ENCODE results near the gene FOXF2. TPM values are rescaled to one million over a fixed set of nuclear protein-coding genes. Genes with fewer than 3 reads are reported as not detected.

FOXF2 gene
- total RNA-seq, 4 donors from 2014 or later: 0.34 to 12.4 (median 4.0) TPM

DNA sequence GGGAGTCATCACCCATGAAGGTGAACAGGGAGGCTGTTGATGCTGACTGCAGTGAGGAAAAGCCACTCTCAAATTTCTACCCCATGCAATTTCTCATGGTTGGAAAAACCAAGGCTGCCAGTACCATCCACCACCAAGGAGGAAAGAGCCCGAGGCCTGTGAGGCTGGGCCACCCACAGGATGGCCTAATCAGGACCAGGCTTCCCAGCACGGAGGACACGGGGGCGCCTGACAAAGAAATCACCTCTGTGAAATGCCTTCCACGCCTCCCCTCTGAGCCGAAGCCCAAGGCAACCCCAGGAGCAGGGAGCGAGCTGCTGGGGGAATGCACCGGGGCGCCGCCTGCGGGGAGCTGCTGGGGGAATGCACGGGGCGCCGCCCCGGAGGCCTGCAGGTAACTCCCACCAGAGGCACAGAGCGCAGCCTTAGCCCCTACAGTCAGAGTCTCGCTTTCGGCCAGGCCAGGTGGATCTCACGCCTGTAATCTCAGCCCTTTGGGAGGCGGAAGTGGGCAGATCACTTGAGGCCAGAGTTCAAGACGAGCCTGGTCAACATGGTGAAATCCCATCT lies 26.9 kb downstream of the FOXF2 start:
- WGBS, 2 donors: 61 to 90% methylated on average over 3 of the region's 21 CpGs
- no peaks in the 10 kb centered on the region for H3K4me1 ChIP-seq
- H3K4me3 ChIP-seq: no peak overlapping the region
- no peak overlapping the region for H3K27ac ChIP-seq
- peaks cover 0 to 4% (median 0%) of the 10 kb centered on the region in 3 donors for H3K9me3 ChIP-seq
- TF ChIP-seq, protein P1, sequence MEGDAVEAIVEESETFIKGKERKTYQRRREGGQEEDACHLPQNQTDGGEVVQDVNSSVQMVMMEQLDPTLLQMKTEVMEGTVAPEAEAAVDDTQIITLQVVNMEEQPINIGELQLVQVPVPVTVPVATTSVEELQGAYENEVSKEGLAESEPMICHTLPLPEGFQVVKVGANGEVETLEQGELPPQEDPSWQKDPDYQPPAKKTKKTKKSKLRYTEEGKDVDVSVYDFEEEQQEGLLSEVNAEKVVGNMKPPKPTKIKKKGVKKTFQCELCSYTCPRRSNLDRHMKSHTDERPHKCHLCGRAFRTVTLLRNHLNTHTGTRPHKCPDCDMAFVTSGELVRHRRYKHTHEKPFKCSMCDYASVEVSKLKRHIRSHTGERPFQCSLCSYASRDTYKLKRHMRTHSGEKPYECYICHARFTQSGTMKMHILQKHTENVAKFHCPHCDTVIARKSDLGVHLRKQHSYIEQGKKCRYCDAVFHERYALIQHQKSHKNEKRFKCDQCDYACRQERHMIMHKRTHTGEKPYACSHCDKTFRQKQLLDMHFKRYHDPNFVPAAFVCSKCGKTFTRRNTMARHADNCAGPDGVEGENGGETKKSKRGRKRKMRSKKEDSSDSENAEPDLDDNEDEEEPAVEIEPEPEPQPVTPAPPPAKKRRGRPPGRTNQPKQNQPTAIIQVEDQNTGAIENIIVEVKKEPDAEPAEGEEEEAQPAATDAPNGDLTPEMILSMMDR (IDR thresholded peaks at IDR 0.05): no peak
- no peak for TF ChIP-seq POLR2A (IDR thresholded peaks at IDR 0.05)
- intact Hi-C loops (cut with DNase I): no loop called here
- H3K36me3 ChIP-seq: no peaks in the 10 kb centered on the region
- H3K27me3 ChIP-seq: peaks cover 0 to 10% (median 0%) of the 10 kb centered on the region in 4 donors
- DNase-seq: no peak

DNA sequence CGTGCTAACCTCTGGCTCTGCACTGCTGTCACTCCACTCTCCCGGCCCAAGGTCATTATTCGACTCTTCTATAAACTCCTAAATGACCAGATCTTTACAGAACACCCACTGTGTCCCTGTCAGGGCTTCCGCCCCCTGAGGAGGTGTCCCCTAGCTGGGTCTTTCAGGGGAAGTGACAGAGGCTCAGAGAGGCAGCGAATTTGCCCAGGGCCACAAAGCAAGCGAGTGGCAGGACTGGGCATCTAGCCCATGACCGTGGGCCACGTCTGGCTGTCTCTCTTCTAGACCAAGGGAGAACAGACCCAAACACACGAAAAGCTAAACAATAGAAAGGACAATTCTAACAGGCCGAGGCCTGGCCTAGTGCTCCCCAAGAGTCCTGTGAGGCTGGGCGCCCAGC lies 27.4 kb downstream of the FOXF2 start:
- Histone ChIP-seq H3K27ac (no peak overlapping the region), H3K27me3 (peaks cover 0 to 10% (median 0%) of the 10 kb centered on the region in 4 donors), H3K36me3 (no peaks in the 10 kb centered on the region), H3K9me3 (peaks cover 0 to 4% (median 0%) of the 10 kb centered on the region in 3 donors), H3K4me3 (no peak overlapping the region), H3K4me1 (no peaks in the 10 kb centered on the region)
- WGBS, 2 donors: 79 to 86% methylated on average over 5 to 6 of the region's 11 CpGs
- DNase-seq: no peak
- intact Hi-C loops (cut with DNase I): no loop called here
- TF ChIP-seq POLR2A (IDR thresholded peaks at IDR 0.05): no peak
- TF ChIP-seq, protein P1 (IDR thresholded peaks at IDR 0.05): no peak

DNA sequence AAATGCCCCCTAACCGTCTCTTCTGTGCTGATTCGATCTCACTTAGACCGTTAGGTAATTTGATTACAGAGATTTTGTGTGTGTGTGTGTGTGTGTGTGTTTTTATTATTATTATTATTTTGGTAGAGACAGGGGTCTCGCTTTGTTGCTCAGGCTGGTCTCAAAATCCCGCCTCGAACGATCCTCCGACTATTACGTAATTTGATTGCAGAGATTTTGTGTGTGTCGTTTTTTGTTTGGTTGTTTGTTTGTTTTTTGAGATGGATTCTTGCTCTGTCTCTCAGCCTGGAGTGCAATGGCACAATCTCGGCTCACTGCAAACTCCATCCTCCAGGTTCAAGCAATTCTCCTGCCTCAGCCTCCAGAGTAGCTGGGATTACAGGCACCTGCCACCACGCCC lies 28.3 kb downstream of the FOXF2 start:
- H3K36me3 ChIP-seq: no peaks in the 10 kb centered on the region
- H3K4me3 ChIP-seq: no peak overlapping the region
- H3K4me1 ChIP-seq: no peaks in the 10 kb centered on the region
- no peak overlapping the region for H3K27ac ChIP-seq
- WGBS, 2 donors: 80 to 91% methylated on average over 12 of the region's 12 CpGs
- TF ChIP-seq, protein P1 (IDR thresholded peaks at IDR 0.05): no peak
- no peak for TF ChIP-seq POLR2A (IDR thresholded peaks at IDR 0.05)
- no peak for DNase-seq
- H3K27me3 ChIP-seq: peaks cover 0 to 10% (median 0%) of the 10 kb centered on the region in 4 donors
- peaks cover 0 to 4% (median 0%) of the 10 kb centered on the region in 3 donors for H3K9me3 ChIP-seq
- intact Hi-C loops (cut with DNase I): no loop called here

DNA sequence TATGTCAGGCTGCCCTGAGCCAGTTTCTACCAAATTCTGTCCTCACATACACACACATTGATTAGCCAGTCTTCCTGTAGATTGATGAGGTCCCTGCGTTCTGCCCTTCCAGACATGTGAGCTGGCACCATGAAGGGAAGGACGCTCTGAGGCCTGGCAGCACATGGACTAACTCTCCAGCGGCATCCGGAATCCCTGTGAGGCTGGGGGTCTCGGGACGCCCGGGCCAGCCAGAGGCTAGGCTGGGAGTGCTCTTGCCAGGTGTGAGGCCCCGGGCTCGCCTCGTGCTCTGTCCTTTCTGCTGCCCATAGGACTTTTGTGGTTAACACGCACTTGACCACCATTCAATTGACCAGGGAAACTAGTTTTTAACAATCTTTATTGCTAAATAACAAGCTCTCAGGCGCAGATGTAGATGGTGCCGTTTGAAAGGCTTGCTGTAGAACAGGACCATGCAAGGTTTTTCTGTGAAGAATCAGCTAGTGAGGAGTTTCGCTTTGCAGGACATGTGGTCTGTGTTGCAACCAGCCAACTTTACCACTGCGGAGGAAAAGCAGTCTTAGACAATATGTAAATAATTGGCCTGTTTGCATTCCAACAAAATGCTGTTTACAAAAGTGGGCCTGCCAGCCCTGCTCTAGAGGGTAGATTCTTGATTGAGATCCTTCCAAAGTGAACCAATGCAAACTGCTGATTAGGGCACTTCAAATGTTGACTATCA lies 29.3 kb downstream of the FOXF2 start:
- H3K4me1 ChIP-seq: no peaks in the 10 kb centered on the region
- H3K36me3 ChIP-seq: no peaks in the 10 kb centered on the region
- 67 to 77% methylated on average over 11 to 15 of the region's 15 CpGs for WGBS, 2 donors
- no peak overlapping the region for H3K4me3 ChIP-seq
- intact Hi-C loops (cut with DNase I): no loop called here
- H3K27me3 ChIP-seq: peaks cover 0 to 10% (median 0%) of the 10 kb centered on the region in 4 donors
- H3K9me3 ChIP-seq: peaks cover 0 to 4% (median 0%) of the 10 kb centered on the region in 3 donors
- no peak overlapping the region for H3K27ac ChIP-seq
- TF ChIP-seq, protein P1 (IDR thresholded peaks at IDR 0.05): no peak
- TF ChIP-seq POLR2A (IDR thresholded peaks at IDR 0.05): no peak
- no peak for DNase-seq

DNA sequence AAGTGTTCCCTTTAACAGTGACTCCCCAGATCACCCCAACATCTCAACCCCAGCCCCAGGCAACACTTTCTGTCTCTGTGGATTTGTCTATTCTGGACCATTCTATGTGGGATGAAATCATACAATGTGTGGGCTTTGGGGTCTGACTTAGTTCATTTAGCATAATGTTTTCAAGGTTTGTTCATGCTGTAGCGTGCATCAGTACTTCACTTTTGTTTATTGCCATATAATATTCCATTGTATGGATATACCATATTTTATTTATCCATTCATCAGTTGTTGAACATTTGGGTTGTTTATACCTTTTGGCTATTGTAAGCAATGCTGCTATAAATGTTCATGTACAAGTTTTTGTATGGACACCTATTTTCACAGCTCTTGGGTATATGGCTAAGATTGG lies 31.0 kb downstream of the FOXF2 start:
- WGBS, 2 donors: 89 to 94% methylated on average over 1 of the region's 1 CpG

More for the DNA sequence above, 31.0 kb downstream of the FOXF2 start:
- DNase-seq: no peak
- Histone ChIP-seq H3K4me3 (no peak overlapping the region), H3K27me3 (peaks cover 0 to 14% (median 0%) of the 10 kb centered on the region in 4 donors), H3K36me3 (no peaks in the 10 kb centered on the region), H3K4me1 (no peaks in the 10 kb centered on the region), H3K9me3 (peaks cover 0 to 4% (median 0%) of the 10 kb centered on the region in 3 donors), H3K27ac (no peak overlapping the region)
- intact Hi-C loops (cut with DNase I): no loop called here
- TF ChIP-seq POLR2A (IDR thresholded peaks at IDR 0.05): no peak
- TF ChIP-seq, protein P1 (IDR thresholded peaks at IDR 0.05): no peak

Measured in esophagus squamous epithelium (tissue), 5 donors.